ENCODE data around the gene LCN10. TPM values are rescaled to one million over a fixed set of nuclear protein-coding genes. Genes with fewer than 3 reads are reported as not detected.
"Not testable (repeated sequence)": the region's sequence is repeated elsewhere in the genome, so short reads cannot be mapped to it uniquely, and the experiment has no call there.

Gene LCN10
- total and polyA plus RNA-seq, 9 of the 15 experiments (the other 6 are each of a cell fraction or from before 2014, with no cell fraction given): 0.10 to 0.21 (median 0.14) TPM; not detected in 6

DNA sequence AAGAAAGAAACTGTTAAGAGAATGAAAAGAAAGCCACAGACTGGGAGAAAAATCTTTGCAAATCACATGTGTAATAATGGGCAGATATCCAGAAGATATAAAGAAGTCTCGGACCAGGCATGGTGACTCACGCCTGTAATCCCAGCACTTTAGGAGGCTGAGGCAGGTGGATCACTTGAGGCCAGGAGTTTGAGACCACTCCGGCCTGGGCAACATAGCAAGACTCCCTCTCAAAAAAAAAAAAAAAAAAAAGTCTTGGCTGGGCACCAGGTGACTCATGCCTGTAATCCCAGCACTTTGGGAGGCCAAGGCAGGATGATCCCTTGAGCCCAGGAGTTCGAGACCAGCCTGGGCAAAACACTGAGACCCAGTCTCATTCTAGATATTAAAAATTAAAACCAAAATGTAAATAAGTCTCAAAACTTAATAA is 31.5 kb downstream of the LCN10 start:
- ATAC-seq; intact Hi-C loops (cut with micrococcal nuclease); H2AFZ ChIP-seq (ENCODE audit: low read depth, low read length); H3K27ac ChIP-seq (ENCODE audit: extremely low read depth, low read depth, low read length); H3K27me3 ChIP-seq (ENCODE audit: control insufficient read depth in 2 of 2, insufficient read depth in 2 of 2, low read length in 2 of 2); CTCF ChIA-PET (ENCODE audit: low intra/inter-chr PET ratio); H3K9me1 ChIP-seq (ENCODE audit: control insufficient read depth, insufficient read depth, low read length); H3K9me3 ChIP-seq (replicated peaks; ENCODE audit: control insufficient read depth, insufficient read depth, low read depth, low read length); in situ Hi-C loops (cut with MboI); BruUV-seq (replicated peaks); H3K9ac ChIP-seq (ENCODE audit: insufficient read depth in 1 of 2, low read depth in 2 of 2, low read length in 2 of 2); H4K20me1 ChIP-seq (replicated peaks; ENCODE audit: control insufficient read depth, insufficient read depth, low read length); DNase-seq (ENCODE audit: extremely low read depth in 1 of 4, low spot score in 3 of 4); H3K4me3 ChIP-seq; H3K36me3 ChIP-seq (ENCODE audit: control insufficient read depth, insufficient read depth, low read length): not testable (repeated sequence)
- Histone ChIP-seq H3K4me1 (replicated peaks in 1 of 2; ENCODE audit: control insufficient read depth in 2 of 2, insufficient read depth in 2 of 2, low read length in 2 of 2) (peaks cover 15 to 64% of the 10 kb centered on the region in 2 experiments), H3K4me2 (ENCODE audit: insufficient read depth, low read length) (0 out of 2 replicates have a peak overlapping the region, but pooled peaks have one; percentile 75), H3K79me2 (ENCODE audit: control insufficient read depth, insufficient read depth, low read length) (peaks cover 12% of the 10 kb centered on the region)
- WGBS (ENCODE audit: insufficient coverage, low coverage, missing lambda C conversion rate): 29% methylated on average over 3 of the region's 4 CpGs
- peak; percentile 49 for FAIRE-seq
- POLR2A ChIA-PET: interaction anchor here (0.7 to 1.4 kb wide), 3 partner anchors 8 to 40 kb away, joined by 3 to 4 read pairs (median 4); no protein-coding TSS in a partner anchor
- TF ChIP-seq ZNF121 (CRISPR knock-in tag; conservative IDR thresholded peaks at IDR 0.05): peak; percentile 98
- peak; percentile 59; the same call in 1 of the 2 replicates for TF ChIP-seq JUND (IDR thresholded peaks at IDR 0.05; ENCODE audit: borderline replicate concordance, low read depth, low read length)
- TF ChIP-seq JUND (tag; IDR thresholded peaks at IDR 0.05; ENCODE audit: borderline replicate concordance, low read depth, low read length): peak; percentile 33; the same call in 1 of the 3 replicates
- peak; percentile 9 to 66; a peak in 2 of 4 replicates for TF ChIP-seq RCOR1 (IDR thresholded peaks at IDR 0.05; ENCODE audit: borderline replicate concordance in 1 of 2, low read depth in 2 of 2, low read length in 2 of 2)
- 0 out of 4 replicates have a peak, but pooled peaks of 1 of the 2 experiments have one; percentile 13 for TF ChIP-seq TRIM24 (IDR thresholded peaks at IDR 0.05)
- TF ChIP-seq NFIC (IDR thresholded peaks at IDR 0.05): peak; percentile 85
- peak; percentile 39; the same call in 1 of the 2 replicates for TF ChIP-seq SMARCE1 (IDR thresholded peaks at IDR 0.05)
- TF ChIP-seq FOSL1 (tag; conservative IDR thresholded peaks at IDR 0.05): peak; percentile 93
- peak; percentile 63 for TF ChIP-seq DPF2 (IDR thresholded peaks at IDR 0.05)
- peak; percentile 80 for TF ChIP-seq BCOR (IDR thresholded peaks at IDR 0.05)
- TF ChIP-seq CBFA2T3 (IDR thresholded peaks at IDR 0.05): peak; percentile 21; the same call in 1 of the 2 replicates
- TF ChIP-seq KDM1A (IDR thresholded peaks at IDR 0.05): peak; percentile 83 to 85
- TF ChIP-seq, protein P1, sequence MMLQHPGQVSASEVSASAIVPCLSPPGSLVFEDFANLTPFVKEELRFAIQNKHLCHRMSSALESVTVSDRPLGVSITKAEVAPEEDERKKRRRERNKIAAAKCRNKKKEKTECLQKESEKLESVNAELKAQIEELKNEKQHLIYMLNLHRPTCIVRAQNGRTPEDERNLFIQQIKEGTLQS (IDR thresholded peaks at IDR 0.05): peak; percentile 79
- TF ChIP-seq, protein P1 (CRISPR knock-in tag; conservative IDR thresholded peaks at IDR 0.05): peak; percentile 65; the same call in 1 of the 2 replicates
- TF ChIP-seq ADNP (tag; IDR thresholded peaks at IDR 0.05): peak; percentile 91
- peak; percentile 84 for TF ChIP-seq ZNF384 (IDR thresholded peaks at IDR 0.05; ENCODE audit: low read depth, low read length)
- TF ChIP-seq SMARCA5 (IDR thresholded peaks at IDR 0.05): peak; percentile 69; the same call in 1 of the 2 replicates
